HL-60 (cell line): ENCODE measurements around the gene OGDH.
"Not testable (repeated sequence)": the region's sequence is repeated elsewhere in the genome, so short reads cannot be mapped to it uniquely, and the experiment has no call there.

Experiments
- DNase-seq, 2 experiments: peaks; one replicate each; pipeline ENCODE4 v3.0.0-alpha.2; 2010 to 2020; ENCODE audit warnings: low read depth in 1 of 2, low spot score in 1 of 2
- H3K27ac ChIP-seq: fragments of 250-450 bp; sonication (Bioruptor Pico); replicated peaks from 2 replicates; pipeline ENCODE4 v1.5.1; 2020; ENCODE audit warnings: mild to moderate bottlenecking, moderate library complexity
- H3K27me3 ChIP-seq: fragments of 250-450 bp; sonication (Bioruptor Pico); 2 replicates; pipeline ENCODE4 v1.5.1; 2021; ENCODE audit warnings: mild to moderate bottlenecking, moderate library complexity; ENCODE audit not compliant: insufficient read depth, poor library complexity, severe bottlenecking
- H3K4me3 ChIP-seq: replicated peaks from 2 replicates; pipeline ENCODE4 v1.5.1; 2011; ENCODE audit warnings: mild to moderate bottlenecking, control low read depth, low read length; ENCODE audit not compliant: insufficient read depth
- CTCF ChIP-seq: IDR thresholded peaks from one replicate; pipeline ENCODE4 v1.5.1; 2011; ENCODE audit warnings: low read length, control low read depth, inconsistent platforms; ENCODE audit not compliant: insufficient read depth
- GABPA ChIP-seq: IDR thresholded peaks from 2 replicates; pipeline ENCODE4 v1.6.1; 2012; ENCODE audit warnings: low read depth
- POLR2AphosphoS5 ChIP-seq: IDR thresholded peaks from 2 replicates; pipeline ENCODE4 v1.6.1; 2012; ENCODE audit warnings: low read depth
- REST ChIP-seq: IDR thresholded peaks from 2 replicates; pipeline ENCODE4 v1.6.1; 2012; ENCODE audit warnings: low read depth; ENCODE audit not compliant: insufficient replicate concordance
- SPI1 ChIP-seq: IDR thresholded peaks from 2 replicates; pipeline ENCODE4 v1.6.1; 2012; ENCODE audit warnings: low read depth, mild to moderate bottlenecking, borderline replicate concordance

The OGDH gene

DNA sequence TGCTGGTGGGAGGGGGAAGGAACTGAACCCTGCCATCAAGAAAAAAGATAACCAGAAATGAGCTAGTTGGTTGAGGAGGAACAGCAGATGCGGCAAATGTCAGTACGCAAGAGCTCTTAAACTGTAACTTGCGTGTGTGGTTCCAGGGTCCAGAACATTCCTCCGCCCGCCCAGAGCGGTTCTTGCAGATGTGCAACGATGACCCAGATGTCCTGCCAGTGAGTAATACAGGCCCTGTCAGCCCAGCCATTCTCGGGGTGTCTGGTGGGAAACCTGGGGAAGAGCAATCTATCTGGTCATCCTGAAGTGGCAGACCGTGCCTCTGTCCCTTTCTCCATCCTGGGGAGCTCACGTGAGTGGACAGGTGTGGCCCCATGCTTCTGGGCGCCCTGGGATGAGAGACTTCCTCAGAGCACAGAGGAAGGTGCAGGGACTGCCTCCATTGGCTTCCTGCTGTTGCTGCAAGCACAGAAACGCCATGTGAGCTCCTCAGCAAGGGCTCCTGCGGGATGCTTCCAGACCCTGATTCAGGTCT lies 91.7 kb downstream of the OGDH start:
- no peak for TF ChIP-seq SPI1
- no peak for TF ChIP-seq GABPA
- no peak for TF ChIP-seq REST
- no peak for TF ChIP-seq POLR2AphosphoS5
- TF ChIP-seq CTCF: no peak
- no peak overlapping the region for H3K27ac ChIP-seq
- no peak for DNase-seq
- no peaks in the 10 kb centered on the region for H3K27me3 ChIP-seq
- no peak overlapping the region for H3K4me3 ChIP-seq

- not testable (repeated sequence) for H3K27me3 ChIP-seq, H3K27ac ChIP-seq, DNase-seq, H3K4me3 ChIP-seq
Observed at GRCh38 chr7:44699598-44699997, 93.2 kb downstream of the OGDH start.

DNA sequence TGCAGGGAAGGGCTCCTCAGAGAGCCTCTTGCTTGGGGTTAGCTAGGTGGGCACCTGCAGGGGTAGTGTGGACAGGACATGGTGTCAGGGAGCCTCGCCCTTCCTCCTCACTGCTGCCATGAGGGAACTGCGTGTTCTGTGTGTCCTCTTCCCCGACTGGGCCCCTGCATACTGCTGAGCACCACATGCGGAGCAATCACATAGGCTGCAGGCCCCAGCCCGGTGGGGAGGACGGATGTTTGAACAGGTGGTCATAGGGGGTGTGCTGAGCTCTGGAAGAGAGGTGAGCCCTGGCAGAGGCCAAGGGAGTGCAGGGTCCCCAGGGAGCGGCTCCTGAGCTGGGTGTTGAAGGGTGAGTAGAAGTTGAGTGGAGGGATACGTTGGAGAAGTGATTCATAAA lies 93.9 kb downstream of the OGDH start:
- DNase-seq: no peak
- no peak for TF ChIP-seq CTCF
- TF ChIP-seq SPI1: no peak
- no peak for TF ChIP-seq REST
- no peak for TF ChIP-seq POLR2AphosphoS5
- TF ChIP-seq GABPA: no peak
- H3K27ac ChIP-seq: no peak overlapping the region
- no peak overlapping the region for H3K4me3 ChIP-seq
- no peaks in the 10 kb centered on the region for H3K27me3 ChIP-seq

- H3K4me3 ChIP-seq, DNase-seq, H3K27me3 ChIP-seq, H3K27ac ChIP-seq: not testable (repeated sequence)
Observed at GRCh38 chr7:44703391-44703790, 97.0 kb downstream of the OGDH start.

GRCh38 chr7:44703921-44704320 lies 97.5 kb downstream of the OGDH start:
- Histone ChIP-seq H3K27ac (no peak overlapping the region), H3K4me3 (no peak overlapping the region), H3K27me3 (no peaks in the 10 kb centered on the region)
- TF ChIP-seq SPI1: 0 out of 2 replicates have a peak, but pooled peaks have one; percentile 15
- no peak for TF ChIP-seq CTCF
- DNase-seq: no peak
